Measurements from ENCODE around the gene VPS13C. TPM values are rescaled to one million over a fixed set of nuclear protein-coding genes. Genes with fewer than 3 reads are reported as not detected.

Gene VPS13C
- total RNA-seq, 1 donor from 2014 or later = 60.2 TPM

GRCh38 chr15:61828860-61829513, 231.3 kb downstream of the VPS13C start:
- DNase-seq (ENCODE audit: extremely low spot score, unreplicated experiment) = no peak
- Mint-ChIP-seq H3K36me3 (ENCODE audit: unreplicated experiment) (no peaks in the 10 kb centered on the region), H3K4me1 (ENCODE audit: unreplicated experiment) (no peaks in the 10 kb centered on the region), H3K27me3 (ENCODE audit: unreplicated experiment) (peaks cover 49% of the 10 kb centered on the region), H3K4me3 (ENCODE audit: unreplicated experiment) (no peak overlapping the region), H3K9me3 (ENCODE audit: unreplicated experiment) (no peaks in the 10 kb centered on the region), H3K27ac (ENCODE audit: unreplicated experiment) (no peak overlapping the region)
- no peak for TF ChIP-seq CTCF (IDR thresholded peaks at IDR 0.05)

- no peaks in the 10 kb centered on the region for H3K9me3 Mint-ChIP-seq (ENCODE audit: unreplicated experiment)
Observed at GRCh38 chr15:61828008-61828407, 232.2 kb downstream of the VPS13C start.

GRCh38 chr15:61827131-61827530, 233.1 kb downstream of the VPS13C start:
- H3K27me3 Mint-ChIP-seq (ENCODE audit: unreplicated experiment) = peaks cover 40% of the 10 kb centered on the region
- H3K4me1 Mint-ChIP-seq (ENCODE audit: unreplicated experiment) = no peaks in the 10 kb centered on the region
- no peak overlapping the region for H3K4me3 Mint-ChIP-seq (ENCODE audit: unreplicated experiment)
- no peaks in the 10 kb centered on the region for H3K9me3 Mint-ChIP-seq (ENCODE audit: unreplicated experiment)
- TF ChIP-seq CTCF (IDR thresholded peaks at IDR 0.05) = no peak
- no peaks in the 10 kb centered on the region for H3K36me3 Mint-ChIP-seq (ENCODE audit: unreplicated experiment)
- DNase-seq (ENCODE audit: extremely low spot score, unreplicated experiment) = no peak
- H3K27ac Mint-ChIP-seq (ENCODE audit: unreplicated experiment) = no peak overlapping the region

More at GRCh38 chr15:61828008-61828407, 232.2 kb downstream of the VPS13C start:
- Mint-ChIP-seq H3K27me3 (ENCODE audit: unreplicated experiment) (peaks cover 46% of the 10 kb centered on the region), H3K4me3 (ENCODE audit: unreplicated experiment) (no peak overlapping the region), H3K4me1 (ENCODE audit: unreplicated experiment) (no peaks in the 10 kb centered on the region), H3K27ac (ENCODE audit: unreplicated experiment) (no peak overlapping the region), H3K36me3 (ENCODE audit: unreplicated experiment) (no peaks in the 10 kb centered on the region)
- TF ChIP-seq CTCF (IDR thresholded peaks at IDR 0.05) = no peak
- DNase-seq (ENCODE audit: extremely low spot score, unreplicated experiment) = peak; percentile 51

GRCh38 chr15:61824291-61824690, 236.0 kb downstream of the VPS13C start:
- no peaks in the 10 kb centered on the region for H3K4me1 Mint-ChIP-seq (ENCODE audit: unreplicated experiment)
- peaks cover 49% of the 10 kb centered on the region for H3K27me3 Mint-ChIP-seq (ENCODE audit: unreplicated experiment)
- no peaks in the 10 kb centered on the region for H3K9me3 Mint-ChIP-seq (ENCODE audit: unreplicated experiment)

GRCh38 chr15:61822511-61822910, 237.7 kb downstream of the VPS13C start:
- Mint-ChIP-seq H3K9me3 (ENCODE audit: unreplicated experiment) (no peaks in the 10 kb centered on the region), H3K4me3 (ENCODE audit: unreplicated experiment) (no peak overlapping the region), H3K27ac (ENCODE audit: unreplicated experiment) (no peak overlapping the region), H3K27me3 (ENCODE audit: unreplicated experiment) (peaks cover 42% of the 10 kb centered on the region), H3K36me3 (ENCODE audit: unreplicated experiment) (no peaks in the 10 kb centered on the region), H3K4me1 (ENCODE audit: unreplicated experiment) (no peaks in the 10 kb centered on the region)
- no peak for DNase-seq (ENCODE audit: extremely low spot score, unreplicated experiment)
- TF ChIP-seq CTCF (IDR thresholded peaks at IDR 0.05) = no peak

More at GRCh38 chr15:61824291-61824690, 236.0 kb downstream of the VPS13C start:
- no peak for TF ChIP-seq CTCF (IDR thresholded peaks at IDR 0.05)
- Mint-ChIP-seq H3K36me3 (ENCODE audit: unreplicated experiment) (no peaks in the 10 kb centered on the region), H3K27ac (ENCODE audit: unreplicated experiment) (no peak overlapping the region), H3K4me3 (ENCODE audit: unreplicated experiment) (no peak overlapping the region)
- DNase-seq (ENCODE audit: extremely low spot score, unreplicated experiment) = no peak

Data from osteocyte (in vitro differentiated cells).